ENCODE measurements around the gene GRK5.

GRK5 gene

GRCh38 chr10:119393421-119393820 is 186.1 kb downstream of the GRK5 start:
- no peak for FAIRE-seq

GRCh38 chr10:119393845-119394244 is 186.5 kb downstream of the GRK5 start:
- no peak for FAIRE-seq

- FAIRE-seq, result no peak
Measured at GRCh38 chr10:119394657-119395279, 187.4 kb downstream of the GRK5 start.

- no peak for FAIRE-seq
Measured at GRCh38 chr10:119395280-119396007, 188.1 kb downstream of the GRK5 start.

GRCh38 chr10:119396008-119396708 is 188.8 kb downstream of the GRK5 start:
- FAIRE-seq, result no peak

GRCh38 chr10:119396709-119397071 is 189.3 kb downstream of the GRK5 start:
- no peak for FAIRE-seq

GRCh38 chr10:119397416-119397815 is 190.0 kb downstream of the GRK5 start:
- FAIRE-seq, result no peak

- no peak for FAIRE-seq
Measured at GRCh38 chr10:119398996-119399395, 191.6 kb downstream of the GRK5 start.

GRCh38 chr10:119399466-119399865 is 192.1 kb downstream of the GRK5 start:
- FAIRE-seq, result no peak

GRCh38 chr10:119401671-119402395 is 194.5 kb downstream of the GRK5 start:
- no peak for FAIRE-seq

GRCh38 chr10:119403921-119404320 is 196.6 kb downstream of the GRK5 start:
- FAIRE-seq, result no peak

- FAIRE-seq, result no peak
Measured at GRCh38 chr10:119404719-119405519, 197.5 kb downstream of the GRK5 start.

- FAIRE-seq, result no peak
Measured at GRCh38 chr10:119405520-119405807, 198.1 kb downstream of the GRK5 start.

- FAIRE-seq, result no peak
Measured at GRCh38 chr10:119406137-119406536, 198.8 kb downstream of the GRK5 start.

- no peak for FAIRE-seq
Measured at GRCh38 chr10:119406601-119407253, 199.4 kb downstream of the GRK5 start.

GRCh38 chr10:119407254-119407777 is 199.9 kb downstream of the GRK5 start:
- no peak for FAIRE-seq

GRCh38 chr10:119408072-119408471 is 200.7 kb downstream of the GRK5 start:
- no peak for FAIRE-seq

- no peak for FAIRE-seq
Measured at GRCh38 chr10:119408969-119409371, 201.6 kb downstream of the GRK5 start.

- FAIRE-seq, result no peak
Measured at GRCh38 chr10:119409385-119409784, 202.0 kb downstream of the GRK5 start.

- FAIRE-seq, result no peak
Measured at GRCh38 chr10:119409906-119410305, 202.5 kb downstream of the GRK5 start.

- no peak for FAIRE-seq
Measured at GRCh38 chr10:119410361-119411116, 203.2 kb downstream of the GRK5 start.

All from TTC549 (cell line).